ENCODE results near the gene ISOC2. TPM values are rescaled to one million over a fixed set of nuclear protein-coding genes. Genes with fewer than 3 reads are reported as not detected.

The ISOC2 gene
- total RNA-seq, 1 donor from 2014 or later = 36.6 TPM

GRCh38 chr19:55437410-55437809 is 24.0 kb downstream of the ISOC2 start:
- TF ChIP-seq CTCF (IDR thresholded peaks at IDR 0.05; ENCODE audit: unreplicated experiment) = no peak
- no peak overlapping the region for H3K27ac Mint-ChIP-seq
- H3K4me3 Mint-ChIP-seq (ENCODE audit: low read depth) = no peak overlapping the region
- no peaks in the 10 kb centered on the region for H3K36me3 Mint-ChIP-seq (ENCODE audit: insufficient read depth)
- H3K27me3 Mint-ChIP-seq = peaks cover 52% of the 10 kb centered on the region
- H3K9me3 Mint-ChIP-seq (ENCODE audit: low read depth) = no peaks in the 10 kb centered on the region
- DNase-seq (ENCODE audit: low spot score, unreplicated experiment) = peak; percentile 67
- no peaks in the 10 kb centered on the region for H3K4me1 Mint-ChIP-seq (ENCODE audit: low read depth)

GRCh38 chr19:55436847-55437246 is 24.6 kb downstream of the ISOC2 start:
- H3K4me3 Mint-ChIP-seq (ENCODE audit: low read depth) = no peak overlapping the region
- no peaks in the 10 kb centered on the region for H3K9me3 Mint-ChIP-seq (ENCODE audit: low read depth)
- no peak overlapping the region for H3K27ac Mint-ChIP-seq
- no peaks in the 10 kb centered on the region for H3K4me1 Mint-ChIP-seq (ENCODE audit: low read depth)
- DNase-seq (ENCODE audit: low spot score, unreplicated experiment) = no peak
- H3K36me3 Mint-ChIP-seq (ENCODE audit: insufficient read depth) = no peaks in the 10 kb centered on the region
- peaks cover 52% of the 10 kb centered on the region for H3K27me3 Mint-ChIP-seq
- no peak for TF ChIP-seq CTCF (IDR thresholded peaks at IDR 0.05; ENCODE audit: unreplicated experiment)

- Mint-ChIP-seq H3K9me3 (ENCODE audit: low read depth) (peaks cover 3% of the 10 kb centered on the region), H3K27me3 (peaks cover 44% of the 10 kb centered on the region), H3K4me3 (ENCODE audit: low read depth) (no peak overlapping the region), H3K4me1 (ENCODE audit: low read depth) (no peaks in the 10 kb centered on the region), H3K27ac (no peak overlapping the region), H3K36me3 (ENCODE audit: insufficient read depth) (no peaks in the 10 kb centered on the region)
- DNase-seq (ENCODE audit: low spot score, unreplicated experiment) = no peak
- TF ChIP-seq CTCF (IDR thresholded peaks at IDR 0.05; ENCODE audit: unreplicated experiment) = no peak
These were observed 26.4 kb downstream of the ISOC2 start for GRCh38 chr19:55435020-55435419.

- TF ChIP-seq CTCF (IDR thresholded peaks at IDR 0.05; ENCODE audit: unreplicated experiment) = no peak
- Mint-ChIP-seq H3K36me3 (ENCODE audit: insufficient read depth) (no peaks in the 10 kb centered on the region), H3K27ac (no peak overlapping the region), H3K27me3 (peaks cover 38% of the 10 kb centered on the region), H3K4me1 (ENCODE audit: low read depth) (no peaks in the 10 kb centered on the region), H3K4me3 (ENCODE audit: low read depth) (no peak overlapping the region), H3K9me3 (ENCODE audit: low read depth) (peaks cover 3% of the 10 kb centered on the region)
- no peak for DNase-seq (ENCODE audit: low spot score, unreplicated experiment)
These were observed 27.0 kb downstream of the ISOC2 start for GRCh38 chr19:55434356-55434919.

GRCh38 chr19:55433292-55433691 is 28.1 kb downstream of the ISOC2 start:
- Mint-ChIP-seq H3K4me1 (ENCODE audit: low read depth) (no peaks in the 10 kb centered on the region), H3K36me3 (ENCODE audit: insufficient read depth) (no peaks in the 10 kb centered on the region), H3K9me3 (ENCODE audit: low read depth) (peaks cover 3% of the 10 kb centered on the region), H3K27ac (no peak overlapping the region), H3K4me3 (ENCODE audit: low read depth) (no peak overlapping the region), H3K27me3 (peaks cover 33% of the 10 kb centered on the region)
- TF ChIP-seq CTCF (IDR thresholded peaks at IDR 0.05; ENCODE audit: unreplicated experiment) = no peak
- no peak for DNase-seq (ENCODE audit: low spot score, unreplicated experiment)
